GM18511 (cell line): ENCODE measurements around the gene EPHB2.
"Not testable (repeated sequence)": the region's sequence is repeated elsewhere in the genome, so short reads cannot be mapped to it uniquely, and the experiment has no call there.

ENCODE experiments used
- ATAC-seq: cut with Tn5 transposase; IDR thresholded peaks from one replicate; pipeline ENCODE4 v1.9.1; 2021; ENCODE audit warnings: mild to moderate bottlenecking, moderate library complexity; ENCODE audit not compliant: unreplicated experiment

Gene EPHB2

GRCh38 chr1:22932803-22933470 lies 222.3 kb downstream of the EPHB2 start:
- ATAC-seq: no peak

DNA sequence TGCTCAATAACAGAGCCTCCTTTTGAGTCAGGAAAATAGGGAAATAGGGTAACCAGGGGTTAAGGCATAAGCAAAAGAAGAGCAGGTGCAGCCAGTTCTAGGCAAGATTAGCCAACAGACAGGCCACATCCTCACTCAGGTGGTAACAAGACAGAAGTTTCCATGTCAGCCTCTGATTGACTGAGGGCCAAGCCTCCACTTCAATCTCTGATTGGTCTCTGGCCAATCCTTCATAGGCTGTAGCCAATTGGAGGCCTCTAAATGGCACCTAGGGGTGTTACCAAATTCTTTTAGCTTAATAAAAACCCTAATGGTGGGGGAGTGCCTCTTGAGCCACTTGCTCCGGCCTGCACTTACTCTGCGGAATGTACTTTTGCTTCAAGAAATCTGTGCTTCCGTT lies 224.8 kb downstream of the EPHB2 start:
- no peak for ATAC-seq

- ATAC-seq: no peak
Observed at GRCh38 chr1:22936681-22937080, 226.0 kb downstream of the EPHB2 start.

DNA sequence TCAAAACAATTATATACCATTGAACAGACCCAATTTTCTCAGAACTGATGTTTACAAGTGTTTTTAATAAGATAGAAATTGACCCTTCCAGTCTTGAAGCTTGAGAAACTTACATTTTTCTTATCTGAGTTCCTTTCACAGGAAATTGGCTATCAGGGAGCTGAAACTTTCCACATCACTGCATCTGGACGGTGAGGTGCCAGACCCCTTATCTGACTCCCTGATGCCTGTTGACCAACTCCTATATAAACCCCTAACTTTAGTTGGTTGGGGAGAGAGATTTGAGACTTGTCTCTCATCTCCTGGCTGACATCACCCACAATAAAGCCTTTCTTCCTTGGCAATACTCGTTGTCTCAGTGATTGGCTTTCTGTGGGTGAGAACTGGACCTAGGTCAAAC lies 230.6 kb downstream of the EPHB2 start:
- ATAC-seq: no peak

- no peak for ATAC-seq
Observed at GRCh38 chr1:22944346-22945055, 233.9 kb downstream of the EPHB2 start.

DNA sequence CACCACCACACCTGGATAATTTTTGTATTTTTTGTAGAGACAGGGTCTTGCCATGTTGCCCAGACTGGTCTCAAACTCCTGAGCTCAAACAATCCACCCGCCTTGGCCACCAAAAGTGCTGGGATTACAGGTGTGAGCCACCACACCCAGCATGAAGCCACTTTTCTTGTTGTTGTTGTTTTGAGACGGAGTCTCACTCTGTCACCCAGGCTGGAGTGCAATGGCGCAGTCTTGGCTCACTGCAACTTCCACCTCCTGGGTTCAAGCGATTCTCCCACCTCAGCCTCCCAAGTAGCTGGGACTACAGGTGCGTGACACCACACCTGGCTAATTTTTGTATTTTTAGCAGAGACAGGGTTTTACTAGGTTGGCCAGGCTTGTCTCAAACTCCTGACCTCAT lies 234.5 kb downstream of the EPHB2 start:
- ATAC-seq: not testable (repeated sequence)

DNA sequence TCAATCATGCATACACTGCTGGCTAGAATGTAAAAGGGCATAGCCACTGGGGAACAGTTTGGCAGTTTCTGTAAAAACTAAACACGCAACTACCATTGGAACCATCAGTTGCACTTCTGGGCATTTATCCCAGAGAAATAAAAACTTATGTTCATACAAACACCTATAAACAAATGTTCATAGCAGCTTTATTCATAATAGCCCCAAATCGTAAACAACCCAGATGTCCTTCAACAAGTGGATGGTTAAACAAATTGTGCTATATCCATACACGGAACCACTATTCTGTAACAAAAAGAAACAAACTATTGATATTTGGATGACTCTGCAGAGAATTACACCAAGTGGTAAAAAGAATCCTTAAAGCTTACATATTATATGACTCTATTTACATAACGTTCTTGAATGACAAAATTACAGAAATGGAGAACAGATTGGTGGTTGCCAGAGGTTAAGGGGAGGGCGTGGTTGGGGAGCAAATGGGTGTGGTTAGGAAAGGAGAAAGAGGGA lies 239.2 kb downstream of the EPHB2 start:
- ATAC-seq: no peak

DNA sequence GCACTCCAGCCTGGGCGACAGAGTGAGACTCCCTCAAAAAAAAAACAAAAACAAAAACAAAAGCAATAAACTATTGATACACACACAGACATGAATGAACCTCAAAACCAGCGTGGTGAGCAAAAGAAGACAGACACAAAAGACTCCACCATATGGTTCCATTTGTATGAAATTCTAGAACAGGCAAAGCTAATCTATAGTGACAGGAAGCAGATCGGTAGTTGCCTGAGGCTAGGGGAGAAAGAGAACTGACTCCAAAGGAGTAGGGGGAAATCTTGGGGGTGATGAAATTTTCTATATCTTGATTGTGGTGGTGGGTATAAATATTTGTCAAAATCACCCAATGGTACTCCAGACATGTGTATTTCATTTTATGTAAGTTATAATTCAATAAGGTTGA lies 241.2 kb downstream of the EPHB2 start:
- ATAC-seq: no peak

GRCh38 chr1:22952694-22953056 lies 242.0 kb downstream of the EPHB2 start:
- no peak for ATAC-seq

DNA sequence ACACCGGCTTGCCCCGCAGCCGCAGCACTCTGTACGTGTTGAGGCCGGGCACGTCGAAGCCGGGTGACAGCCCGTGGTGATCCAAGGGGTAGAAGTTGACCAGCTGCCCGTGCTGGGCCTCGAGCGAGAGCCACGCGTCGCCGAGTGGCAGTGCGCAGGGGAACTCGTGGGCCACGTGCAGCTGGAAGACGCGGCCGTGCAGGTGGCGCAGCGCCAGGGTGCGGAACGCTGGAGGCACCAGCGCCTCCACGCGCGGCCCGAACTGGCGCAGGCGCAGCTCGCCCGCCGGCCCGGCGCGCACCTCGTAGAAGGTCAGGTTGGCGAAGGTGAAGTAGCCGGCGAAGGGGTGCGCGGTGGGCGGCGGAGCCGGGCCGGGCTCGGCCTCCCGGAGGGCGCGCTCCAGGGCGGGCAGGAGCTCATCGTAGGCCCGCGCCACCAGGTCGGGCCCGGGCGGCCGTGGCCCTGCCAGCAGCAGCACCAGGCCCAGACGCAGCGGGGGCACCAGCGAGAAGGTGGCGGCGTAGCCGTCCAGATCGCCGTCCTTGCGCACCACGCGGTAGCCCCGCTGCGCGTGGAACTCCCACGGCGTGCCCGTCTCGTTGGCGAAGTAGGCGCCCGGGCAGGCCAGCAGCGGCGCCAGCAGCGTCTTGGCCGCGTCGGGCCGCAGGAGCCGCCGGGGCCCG lies 242.6 kb downstream of the EPHB2 start:
- no peak for ATAC-seq

GRCh38 chr1:22953740-22954141 lies 243.1 kb downstream of the EPHB2 start:
- ATAC-seq: no peak

DNA sequence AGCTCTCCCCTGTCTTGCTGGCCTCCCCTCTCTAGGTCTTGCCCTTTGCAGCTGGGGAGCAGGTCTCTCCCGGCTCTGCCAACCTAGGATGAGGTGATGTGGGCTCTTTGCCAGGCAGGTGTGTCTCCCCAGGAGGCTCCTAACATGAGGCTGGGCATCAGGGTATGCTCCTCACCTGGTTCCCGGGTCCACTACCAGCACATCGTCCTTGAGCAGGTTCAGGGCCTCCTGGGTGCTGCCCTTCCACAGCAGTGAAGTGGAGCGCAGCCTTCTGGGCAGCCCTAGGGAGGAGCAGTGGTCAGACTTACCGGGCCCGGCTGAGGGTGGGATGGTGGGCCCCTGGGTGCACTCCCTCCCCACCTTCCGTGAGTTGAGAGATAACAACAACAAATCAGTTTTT lies 244.5 kb downstream of the EPHB2 start:
- no peak for ATAC-seq

GRCh38 chr1:22957066-22957465 lies 246.4 kb downstream of the EPHB2 start:
- ATAC-seq: no peak

DNA sequence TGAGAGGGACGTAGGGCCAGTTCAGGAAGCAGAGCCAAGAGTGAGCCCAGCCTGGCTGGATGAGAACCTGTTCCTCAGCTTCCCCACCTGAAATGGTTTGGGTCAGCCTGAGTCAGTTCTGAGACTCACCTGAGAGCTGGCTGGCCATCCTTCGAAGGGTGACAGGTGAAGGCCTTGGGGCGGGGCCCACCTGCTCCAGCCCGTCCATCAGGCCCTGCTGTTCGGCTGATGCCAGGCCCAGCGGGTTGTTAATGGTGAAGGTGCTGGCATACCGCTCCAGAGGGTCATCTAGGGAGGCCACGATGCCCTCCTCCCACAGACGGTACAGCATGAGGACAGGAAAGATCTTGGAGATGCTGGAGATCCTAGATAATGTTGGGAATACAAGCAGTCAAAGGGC lies 247.9 kb downstream of the EPHB2 start:
- ATAC-seq: no peak

DNA sequence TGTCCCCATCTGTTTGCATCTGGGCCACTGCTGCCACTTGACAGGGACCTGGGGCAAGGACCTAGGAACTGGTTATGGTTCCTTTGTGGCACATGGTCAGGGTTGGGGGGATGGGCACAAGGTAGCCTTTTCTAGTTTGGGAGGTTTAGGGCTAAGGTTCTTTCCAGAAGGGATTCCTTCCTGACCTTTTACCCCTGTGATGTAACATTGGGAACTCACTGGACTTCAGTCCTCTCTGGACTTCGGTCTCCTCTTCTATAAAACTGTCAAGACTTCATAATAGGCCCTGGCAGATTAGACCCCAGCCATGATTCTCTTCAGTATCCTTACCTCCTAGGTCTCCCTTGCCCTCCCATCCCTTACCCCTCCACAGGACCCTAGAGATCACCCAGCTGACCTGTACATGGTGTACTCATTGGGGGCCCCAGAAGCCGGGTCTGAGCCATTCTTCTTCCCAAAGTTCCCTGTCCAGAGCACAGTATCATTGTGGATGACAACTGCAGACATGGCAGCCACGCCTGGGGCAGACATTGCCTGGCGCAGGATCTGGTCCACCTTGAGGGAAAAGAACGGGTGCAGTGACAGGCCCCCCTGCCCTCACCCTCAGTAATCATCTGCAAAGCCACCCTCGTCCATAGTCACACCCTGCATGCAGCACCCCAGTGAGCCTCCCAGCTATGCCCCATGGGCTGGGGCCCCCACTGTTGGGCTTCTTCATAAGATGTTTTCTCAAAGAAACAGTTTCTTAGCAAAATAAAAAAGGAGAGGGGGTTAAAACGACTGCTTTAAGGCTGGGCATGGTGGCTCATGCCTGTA lies 249.1 kb downstream of the EPHB2 start:
- ATAC-seq: no peak

GRCh38 chr1:22962558-22962957 lies 251.9 kb downstream of the EPHB2 start:
- ATAC-seq: no peak

DNA sequence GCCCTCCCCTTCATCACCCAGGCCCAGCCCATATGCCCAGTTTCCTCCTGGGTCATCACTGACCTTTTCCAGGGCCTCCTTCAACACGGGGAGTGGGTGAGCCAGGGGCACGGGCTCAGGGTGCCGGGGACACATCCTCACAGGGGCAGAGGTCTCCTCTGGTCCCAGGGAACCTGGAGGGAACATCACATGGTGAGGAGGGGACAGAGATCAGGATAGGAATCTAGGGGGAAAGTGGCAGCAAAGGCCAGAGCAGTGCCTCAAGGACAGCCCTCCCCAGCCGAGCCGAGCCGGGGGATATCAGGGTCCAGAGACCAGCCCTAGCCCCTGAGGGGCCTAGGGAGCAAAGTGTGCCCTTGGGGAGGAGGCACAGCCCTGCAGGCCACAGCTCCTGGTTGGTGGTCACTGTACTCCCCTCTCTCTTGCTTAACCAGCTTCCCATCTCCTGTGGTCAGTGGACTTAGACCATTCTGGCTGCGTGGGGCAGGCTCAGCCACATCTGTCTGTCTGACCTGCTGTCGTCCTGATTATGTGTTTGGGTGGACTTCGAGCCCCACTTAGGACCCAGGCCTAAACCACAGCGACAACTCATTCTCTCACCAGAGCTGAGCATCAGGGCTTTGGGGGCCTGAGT lies 252.5 kb downstream of the EPHB2 start:
- ATAC-seq: no peak

DNA sequence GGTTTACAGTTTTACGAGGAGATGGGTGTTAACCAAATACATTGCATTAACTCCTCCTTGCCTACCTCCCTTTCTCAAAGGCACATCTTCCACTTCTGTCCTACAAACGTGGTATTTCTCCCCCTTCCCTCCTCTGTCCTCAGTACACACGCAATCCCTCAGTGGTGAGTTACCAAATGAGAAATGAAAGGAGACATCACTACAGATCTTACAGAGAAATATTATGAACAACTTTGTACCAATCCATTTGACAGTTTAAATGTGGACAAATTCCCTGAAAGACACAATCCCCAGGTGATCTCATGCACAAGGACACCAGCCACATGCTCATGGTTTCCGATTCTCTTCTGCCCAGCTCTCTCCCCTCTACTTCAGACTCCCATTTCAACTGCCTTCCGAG lies 255.7 kb downstream of the EPHB2 start:
- ATAC-seq: no peak

- ATAC-seq: no peak
Observed at GRCh38 chr1:22967833-22968232, 257.2 kb downstream of the EPHB2 start.

- ATAC-seq: no peak
Observed at GRCh38 chr1:22969304-22969709, 258.7 kb downstream of the EPHB2 start.

DNA sequence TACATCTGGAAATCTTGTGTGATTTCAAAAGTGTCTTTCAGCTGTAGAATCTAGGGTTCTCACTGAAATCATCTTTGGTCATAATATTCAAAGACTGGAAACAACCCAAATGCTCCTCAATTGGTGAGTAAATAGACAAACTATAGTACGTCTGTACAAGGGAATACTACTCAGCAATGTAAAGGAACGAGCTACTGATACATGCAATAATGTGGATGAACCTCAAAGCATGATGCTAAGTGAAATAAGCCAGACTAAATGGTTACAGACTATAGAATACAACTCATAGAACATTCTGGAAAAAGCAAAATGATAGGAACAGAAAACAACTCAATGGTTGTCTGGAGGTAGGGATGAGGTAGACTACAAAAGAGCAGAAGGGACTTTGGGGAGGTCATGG lies 259.5 kb downstream of the EPHB2 start:
- ATAC-seq: no peak
